A673 (cell line): Measurements from ENCODE around the gene PIERCE2.

Experiments used
- CTCF ChIP-seq: fragments of 300-800, 200-600 bp; sonication (generic); conservative IDR thresholded peaks from 2 replicates; pipeline ENCODE4 v1.5.1; 2017; ENCODE audit warnings: low read depth, mild to moderate bottlenecking, antibody characterized with exemption, low read length, moderate library complexity, mixed read lengths
- EZH2 ChIP-seq: fragments of 200-600 bp; sonication (generic); IDR thresholded peaks from 2 replicates; pipeline ENCODE4 v1.6.1; 2017; ENCODE audit warnings: borderline replicate concordance, low read depth, mild to moderate bottlenecking, mixed read lengths, antibody characterized with exemption, low read length; ENCODE audit not compliant: poor library complexity, severe bottlenecking

GRCh38 chr15:55461447-55461846 lies 53.2 kb downstream of the PIERCE2 start:
- no peak for TF ChIP-seq CTCF
- TF ChIP-seq EZH2, result no peak
